KG1 (cell line): ENCODE data around the gene RDH13.
A peak's percentile ranks its signal among the peaks of the same experiment; 100 is the strongest.
"Not testable (repeated sequence)": the region's sequence is repeated elsewhere in the genome, so short reads cannot be mapped to it uniquely, and the experiment has no call there.

Experiments
- DNase-seq: peaks from one replicate; lab custom pipeline; 2025; lab: John Stamatoyannopoulos, UW

RDH13 gene

DNA sequence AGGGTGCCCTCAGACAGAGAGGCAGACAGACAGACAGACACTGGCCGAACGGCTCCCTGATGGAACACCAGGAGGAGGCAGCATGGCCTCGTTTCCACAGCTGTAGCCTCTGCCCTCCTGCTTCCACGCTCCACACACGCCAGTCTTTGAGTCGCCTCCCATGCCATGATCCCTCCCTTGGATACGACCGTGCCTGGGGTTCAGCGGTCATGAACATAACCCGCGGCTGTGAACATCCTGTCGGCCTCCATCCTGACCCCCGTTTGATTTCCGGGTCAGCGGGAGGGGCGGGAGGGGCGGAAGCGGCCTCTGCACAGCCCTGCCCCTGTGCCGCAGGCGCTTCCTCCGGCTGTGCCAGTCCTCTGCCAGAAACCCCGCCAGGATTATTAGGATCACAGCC, 48.2 kb downstream of the RDH13 start:
- DNase-seq: no peak

DNA sequence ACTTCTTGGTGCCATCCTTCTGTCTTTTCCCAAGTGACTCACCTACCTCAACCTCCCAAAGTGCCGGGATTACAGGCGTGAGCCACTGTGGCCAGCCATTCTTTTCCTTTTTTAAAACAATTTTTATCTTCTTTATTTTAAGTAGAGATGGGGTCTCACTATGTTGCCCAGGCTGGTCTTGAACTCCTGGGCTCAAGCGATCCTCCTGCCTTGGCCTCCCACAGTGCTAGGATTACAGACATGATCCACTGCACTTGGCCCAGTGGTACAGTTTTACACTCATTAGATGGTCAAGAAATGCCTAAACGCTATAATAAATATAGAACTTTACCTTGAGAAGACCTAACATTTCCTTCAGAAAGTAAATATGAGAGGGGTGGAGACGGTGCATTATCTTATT, 49.4 kb downstream of the RDH13 start:
- no peak for DNase-seq

DNA sequence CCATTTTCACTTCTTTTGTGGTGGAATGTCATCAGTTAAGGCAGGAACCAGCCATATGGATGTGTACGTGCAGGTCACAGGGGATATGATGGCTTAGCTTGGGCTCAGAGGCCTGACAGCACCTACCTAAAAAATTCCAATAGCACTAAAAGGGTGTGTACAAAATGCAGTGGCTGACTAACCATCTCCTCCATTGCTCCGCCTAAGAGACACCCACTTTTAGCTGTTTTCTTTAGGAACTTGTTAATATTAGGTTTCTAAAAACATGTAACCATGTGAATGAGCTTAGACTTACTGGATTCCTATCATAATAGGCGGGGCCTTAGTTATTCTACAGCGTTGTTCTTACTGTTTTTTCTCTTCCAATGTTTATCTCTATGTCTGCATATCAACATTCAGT, 50.6 kb downstream of the RDH13 start:
- no peak for DNase-seq

DNA sequence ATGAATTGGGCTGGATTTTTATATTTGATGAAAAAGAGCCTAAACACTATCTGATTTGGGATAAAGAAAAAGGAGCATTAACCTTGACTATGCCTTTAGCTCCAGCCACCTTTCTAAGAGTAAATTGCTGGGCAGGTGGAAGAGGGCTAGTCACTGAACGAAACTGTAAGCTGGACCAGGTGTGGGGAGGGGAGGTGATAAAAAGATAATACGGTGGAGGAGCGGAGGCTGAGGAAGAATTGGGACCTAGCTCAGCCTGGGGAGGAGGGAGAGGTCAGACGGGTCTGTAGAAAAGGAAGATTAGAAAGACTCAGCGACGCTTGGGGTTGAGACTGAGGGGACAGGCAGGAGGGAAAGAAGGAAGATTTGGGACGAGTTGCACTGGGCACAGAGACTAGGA, 52.4 kb downstream of the RDH13 start:
- DNase-seq: not testable (repeated sequence)

DNA sequence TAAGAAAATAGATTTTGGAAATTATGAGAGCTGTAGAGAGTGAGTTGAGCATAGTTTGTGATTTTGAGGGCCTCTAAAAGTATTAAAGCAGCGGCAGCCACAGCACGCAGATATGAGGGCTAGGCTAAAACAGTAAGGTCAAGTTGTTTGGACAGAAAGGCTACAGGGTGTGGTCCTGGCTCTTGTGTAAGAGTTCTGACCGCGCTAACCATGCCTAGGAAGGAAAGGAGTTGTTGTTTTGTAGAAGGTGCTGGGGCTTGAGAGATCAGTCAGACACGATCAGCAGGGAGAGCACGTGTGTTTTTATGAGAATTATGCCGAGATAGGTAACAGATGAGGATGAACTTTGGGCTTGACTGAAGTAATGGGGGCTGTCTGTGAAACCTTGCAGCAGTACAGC, 54.2 kb downstream of the RDH13 start:
- DNase-seq: not testable (repeated sequence)

DNA sequence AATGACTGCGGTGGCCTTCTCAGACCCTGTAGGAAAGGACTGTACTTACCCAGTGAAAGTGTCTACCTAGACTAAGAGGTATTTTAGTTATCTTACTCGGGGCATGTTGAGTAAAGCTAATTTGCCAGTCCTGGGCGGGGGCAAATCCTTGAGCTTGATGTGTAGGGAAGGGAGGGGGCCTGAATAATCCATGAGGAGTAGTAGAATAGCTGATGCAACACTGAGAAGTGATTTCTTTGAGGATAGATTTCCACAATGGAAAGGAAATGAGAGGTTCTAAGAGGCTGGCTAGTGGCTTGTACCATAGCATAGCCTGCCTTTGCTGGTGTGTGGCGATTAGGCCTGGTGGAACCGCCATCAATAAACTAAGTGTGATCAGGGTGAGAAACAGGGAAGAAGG, 54.8 kb downstream of the RDH13 start:
- not testable (repeated sequence) for DNase-seq

DNA sequence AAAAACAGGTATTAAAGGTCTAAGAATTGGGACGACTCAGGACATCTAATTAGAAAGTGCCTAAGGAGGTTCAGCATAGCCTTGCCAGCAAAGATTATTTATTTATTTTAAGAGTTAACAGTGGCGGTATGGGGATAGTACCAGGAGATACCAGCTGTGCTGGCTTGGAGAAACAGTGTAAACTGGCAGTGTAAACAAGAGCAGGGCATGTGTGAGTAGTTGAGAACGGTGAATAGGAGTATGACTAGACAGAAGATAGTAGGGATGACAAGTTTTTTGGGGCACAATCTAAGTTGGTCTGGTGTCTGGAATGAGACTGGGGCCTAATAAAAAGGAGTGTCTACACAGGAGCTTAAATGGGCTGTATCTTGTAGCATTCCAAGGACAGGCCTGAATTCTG, 55.4 kb downstream of the RDH13 start:
- not testable (repeated sequence) for DNase-seq

DNA sequence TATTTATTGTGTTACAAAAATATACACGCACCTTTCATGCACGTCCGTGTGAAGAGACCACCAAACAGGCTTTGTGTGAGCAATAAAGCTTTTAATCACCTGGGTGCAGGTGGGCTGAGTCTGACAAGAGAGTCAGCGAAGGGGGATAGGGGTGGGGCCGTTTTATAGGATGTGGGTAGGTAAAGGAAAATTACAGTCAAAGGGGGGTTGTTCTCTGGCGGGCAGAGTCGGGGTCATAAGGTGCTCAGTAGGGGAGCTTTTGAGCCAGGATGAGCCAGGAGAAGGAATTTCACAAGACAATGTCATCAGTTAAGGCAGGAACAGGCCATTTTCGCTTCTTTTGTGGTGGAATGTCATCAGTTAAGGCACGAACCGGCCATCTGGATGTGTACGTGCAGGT, 56.2 kb downstream of the RDH13 start:
- DNase-seq: not testable (repeated sequence)

DNA sequence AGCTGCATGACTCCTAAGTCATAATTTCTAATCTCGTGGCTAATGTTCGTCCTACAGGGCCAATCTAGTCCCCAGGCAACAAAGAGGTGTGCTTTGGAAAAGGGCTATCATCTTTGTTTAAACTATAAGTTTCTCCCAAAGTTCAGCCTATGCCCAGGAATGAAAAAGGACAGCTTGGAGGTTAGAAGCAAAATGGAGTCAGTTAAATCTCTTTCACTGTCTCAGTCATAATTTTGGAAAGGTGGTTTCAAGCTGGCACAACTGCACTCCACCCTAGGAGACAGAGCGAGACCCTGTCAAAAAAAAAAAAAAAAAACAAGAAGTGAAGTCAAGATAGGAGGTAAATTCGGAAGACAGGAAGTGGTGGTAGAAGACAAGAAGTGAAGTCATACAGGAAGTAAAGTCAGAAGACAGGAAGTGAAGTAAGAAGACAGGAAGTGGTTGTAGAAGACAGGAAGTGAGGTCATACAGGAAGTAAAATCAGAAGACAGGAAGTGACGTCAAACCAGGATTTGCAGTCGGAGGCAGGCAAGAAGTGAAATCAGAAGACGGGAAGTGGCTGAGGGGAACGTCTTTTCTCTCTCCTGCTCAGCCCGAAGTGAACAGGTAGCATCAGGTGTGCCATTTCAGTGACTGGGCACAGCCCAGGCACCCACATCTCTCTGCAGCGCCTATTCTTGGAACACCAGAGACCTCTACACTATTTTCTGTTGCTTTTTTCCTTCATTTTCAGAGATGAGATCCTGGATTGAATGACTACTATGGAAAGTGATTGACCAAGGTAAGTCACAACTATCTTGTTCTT, 57.1 kb downstream of the RDH13 start:
- peak; percentile 95 for DNase-seq

DNA sequence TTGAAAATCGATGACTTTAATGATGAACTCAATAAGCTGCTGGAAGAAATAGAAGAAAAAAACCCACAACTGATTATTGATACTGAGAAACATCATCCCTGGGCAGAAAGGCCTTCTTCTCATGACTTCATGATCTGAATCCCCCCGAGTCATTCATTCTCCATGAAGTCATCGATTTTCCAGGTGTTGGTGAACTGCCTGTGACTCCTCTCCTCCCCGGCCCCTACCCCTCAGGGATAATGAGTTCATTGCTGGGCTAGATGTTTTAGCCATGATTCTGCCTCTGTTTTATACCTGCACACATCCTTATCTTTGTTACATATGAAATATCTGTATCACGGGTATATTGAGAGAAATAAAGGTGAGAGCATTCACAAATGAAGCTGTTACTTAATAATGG, 62.2 kb downstream of the RDH13 start:
- no peak for DNase-seq

DNA sequence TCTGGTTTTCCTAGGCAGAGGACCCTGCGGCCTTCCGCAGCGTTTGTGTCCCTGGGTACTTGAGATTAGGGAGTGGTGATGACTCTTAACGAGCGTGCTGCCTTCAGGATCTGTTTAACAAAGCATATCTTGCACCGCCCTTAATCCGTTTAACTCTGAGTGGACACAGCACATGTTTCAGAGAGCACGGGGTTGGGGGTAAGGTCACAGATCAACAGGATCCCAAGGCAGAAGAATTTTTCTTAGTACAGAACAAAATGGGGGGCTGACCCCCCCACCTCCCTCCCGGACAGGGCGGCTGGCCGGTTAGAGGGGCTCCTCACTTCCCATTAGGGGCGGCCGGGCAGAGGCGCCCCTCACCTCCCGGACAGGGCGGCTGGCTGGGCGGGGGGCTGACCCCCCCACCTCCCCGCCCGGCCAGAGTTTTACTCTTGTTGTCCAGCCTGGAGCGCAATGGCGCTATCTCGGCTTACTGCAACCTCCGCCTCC, 64.2 kb downstream of the RDH13 start:
- DNase-seq: not testable (repeated sequence)

DNA sequence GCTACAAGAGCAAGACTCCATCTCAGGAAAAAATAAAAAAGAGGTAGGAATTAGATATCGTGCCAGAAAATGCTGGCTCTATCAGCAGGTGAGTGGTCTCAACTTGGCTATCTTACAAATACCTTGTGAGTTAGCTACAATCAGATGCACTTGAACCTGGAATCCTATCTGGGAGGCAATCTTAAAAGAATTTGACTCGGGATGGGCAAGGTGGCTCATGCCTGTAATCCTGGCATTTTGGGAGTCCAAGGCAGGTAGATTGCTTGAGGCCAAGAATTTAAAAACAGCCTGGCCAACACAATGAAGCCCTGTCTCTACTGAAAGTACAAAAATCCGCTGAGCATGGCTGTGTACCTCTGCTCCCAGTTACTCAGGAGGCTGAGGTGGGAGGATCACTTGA, 67.4 kb downstream of the RDH13 start:
- no peak for DNase-seq
